ENCODE results near the gene LRRC61. TPM values are rescaled to one million over a fixed set of nuclear protein-coding genes. Genes with fewer than 3 reads are reported as not detected.
A peak's percentile ranks its signal among the peaks of the same experiment; 100 is the strongest.

The LRRC61 gene
- total RNA-seq, 4 donors from 2014 or later: 9.9 to 46.1 (median 37.9) TPM

DNA sequence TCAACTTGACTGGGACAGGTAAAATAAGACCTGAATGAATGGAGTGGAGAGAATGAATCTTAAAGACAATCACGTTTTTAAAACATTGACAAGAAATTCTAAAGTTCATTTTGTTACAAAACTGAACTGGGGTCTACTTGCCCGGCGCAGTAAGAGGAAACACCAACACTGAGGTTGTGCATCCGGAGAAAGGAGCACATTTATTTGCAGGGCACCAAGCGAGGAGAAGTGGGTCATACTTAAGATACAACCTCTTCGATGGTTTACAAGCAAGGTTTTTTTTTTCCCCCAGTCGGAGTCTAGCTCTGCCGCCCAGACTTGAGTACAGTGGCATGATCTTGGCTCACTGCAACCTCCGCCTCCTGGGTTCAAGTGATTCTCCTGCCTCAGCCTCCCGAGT is 42.0 kb downstream of the LRRC61 start:
- intact Hi-C loops (cut with DNase I): no loop called here

DNA sequence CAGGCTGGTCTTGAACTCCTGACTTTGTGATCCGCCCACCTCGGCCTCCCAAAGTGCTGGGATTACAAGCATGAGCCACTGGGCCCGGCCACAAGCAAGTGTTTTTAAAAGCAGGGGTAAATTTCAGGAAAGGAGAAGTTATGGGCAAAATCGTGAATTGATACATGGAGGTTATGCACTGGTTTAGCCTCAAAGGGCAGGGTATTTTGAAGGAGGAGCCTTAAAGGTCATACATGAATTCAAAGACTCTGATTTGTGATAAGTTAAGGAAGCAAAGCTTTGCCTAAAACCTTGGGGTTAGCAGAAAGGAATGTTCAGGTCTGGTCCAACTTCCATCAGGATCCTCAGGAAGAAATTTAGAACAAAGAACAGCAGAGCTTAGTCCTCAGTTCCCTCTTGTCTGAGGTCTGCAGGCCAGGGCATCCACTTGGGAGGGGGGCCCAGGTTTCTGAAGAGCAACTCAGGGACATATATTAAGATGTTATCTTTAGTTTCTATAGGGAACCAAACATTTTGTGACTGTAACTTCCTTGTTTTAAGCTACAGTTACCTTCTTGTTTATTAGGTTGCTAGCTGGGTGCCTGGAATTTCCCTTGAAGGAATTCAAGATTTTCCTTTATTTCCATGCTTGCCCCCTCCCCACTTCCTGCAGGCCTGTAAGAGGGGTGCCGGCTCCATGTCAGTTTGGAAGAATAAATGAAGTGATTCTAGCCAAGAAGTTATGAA is 42.7 kb downstream of the LRRC61 start:
- TF ChIP-seq CTCF (IDR thresholded peaks at IDR 0.05): no peak
- no peak for TF ChIP-seq POLR2A (IDR thresholded peaks at IDR 0.05)
- Histone ChIP-seq H3K4me3 (replicated peaks in 1 of 3) (no peak overlapping the region), H3K9me3 (no peaks in the 10 kb centered on the region), H3K27me3 (no peaks in the 10 kb centered on the region), H3K27ac (no peak overlapping the region), H3K36me3 (no peaks in the 10 kb centered on the region), H3K4me1 (peaks cover 10 to 22% of the 10 kb centered on the region in 2 donors)
- 73 to 80% methylated on average over 5 of the region's 5 CpGs for WGBS, 2 donors
- DNase-seq: no peak
- intact Hi-C loops (cut with DNase I): no loop called here

More for the DNA sequence above, 42.0 kb downstream of the LRRC61 start:
- no peak for DNase-seq
- Histone ChIP-seq H3K27me3 (no peaks in the 10 kb centered on the region), H3K4me1 (peaks cover 8 to 16% of the 10 kb centered on the region in 2 donors), H3K9me3 (no peaks in the 10 kb centered on the region), H3K27ac (no peak overlapping the region), H3K4me3 (replicated peaks in 1 of 3) (no peak overlapping the region), H3K36me3 (no peaks in the 10 kb centered on the region)
- 57 to 76% methylated on average over 10 of the region's 10 CpGs for WGBS, 2 donors
- no peak for TF ChIP-seq CTCF (IDR thresholded peaks at IDR 0.05)
- TF ChIP-seq POLR2A (IDR thresholded peaks at IDR 0.05): no peak

DNA sequence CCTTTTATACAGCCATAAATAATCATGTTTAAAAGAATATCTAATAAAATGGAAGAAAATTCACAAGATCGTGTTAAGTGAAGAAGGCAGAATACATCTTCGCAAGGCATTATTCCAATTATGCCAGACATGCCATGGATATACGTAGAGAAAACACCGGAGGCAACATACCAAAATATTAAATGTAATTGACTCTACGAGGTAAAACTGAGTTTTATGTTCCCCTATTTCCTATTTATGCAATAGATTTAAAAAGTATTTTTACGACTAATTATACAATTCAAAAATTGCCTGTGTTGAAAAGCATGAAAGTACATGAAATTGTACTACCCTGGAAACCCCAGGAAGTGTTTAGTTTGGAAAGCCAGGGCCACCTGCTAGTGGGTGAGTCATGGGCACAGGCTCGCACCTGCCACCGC is 44.5 kb downstream of the LRRC61 start:
- no peak for TF ChIP-seq CTCF (IDR thresholded peaks at IDR 0.05)
- no peak for TF ChIP-seq POLR2A (IDR thresholded peaks at IDR 0.05)
- Histone ChIP-seq H3K36me3 (peaks cover 12 to 15% of the 10 kb centered on the region in 2 donors), H3K4me3 (replicated peaks in 1 of 3) (peak overlapping the region in 2 of 3 donors; percentile 82 to 96), H3K27ac (peak overlapping the region; percentile 92 to 98 (median 93)), H3K4me1 (peaks cover 10 to 25% of the 10 kb centered on the region in 2 donors), H3K27me3 (no peaks in the 10 kb centered on the region), H3K9me3 (no peaks in the 10 kb centered on the region)
- 52 to 57% methylated on average over 8 of the region's 8 CpGs for WGBS, 2 donors
- intact Hi-C loops (cut with DNase I): no loop called here
- DNase-seq: no peak

DNA sequence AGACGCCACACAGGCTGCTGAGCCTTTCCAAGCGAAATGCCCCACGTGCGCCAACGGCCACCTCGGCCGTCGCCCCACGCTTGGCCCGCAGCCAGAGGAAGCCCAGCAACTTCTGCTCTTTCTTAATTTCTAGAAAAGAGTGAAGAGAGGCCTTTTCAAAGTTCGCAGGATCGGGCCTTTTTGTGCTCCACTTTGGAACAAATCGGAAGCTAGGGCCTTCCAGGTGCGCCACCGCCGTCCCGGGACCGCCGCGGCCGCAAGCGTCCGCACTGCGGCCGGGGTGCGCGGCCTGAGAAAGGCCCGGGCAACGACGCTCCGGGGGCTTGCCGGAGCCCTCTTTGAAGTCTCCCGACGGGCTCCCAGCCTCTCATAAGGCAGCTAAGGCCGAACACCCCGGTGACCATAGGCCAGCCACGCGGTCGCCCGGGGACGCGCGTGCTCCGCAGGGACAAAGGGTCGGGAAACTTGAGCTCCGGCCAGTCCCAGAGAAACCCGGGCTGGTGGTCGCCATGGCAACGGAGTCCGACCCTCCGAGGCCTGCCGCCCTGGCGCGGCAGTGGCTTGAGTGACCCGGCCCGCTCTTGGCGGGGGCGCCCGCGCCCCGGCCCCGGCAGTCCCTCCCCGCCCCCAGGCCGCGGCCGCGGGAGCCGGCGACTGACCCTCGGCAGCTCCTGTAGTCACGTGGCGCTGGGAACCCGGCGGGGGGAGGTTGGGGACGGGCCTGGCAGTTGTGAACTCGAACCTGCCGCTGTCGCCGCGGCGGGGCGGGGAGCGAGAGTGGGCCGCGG is 45.1 kb downstream of the LRRC61 start, which contains the start of gene REPIN1:
TSS of gene REPIN1 (plus strand) at position 727 of the 788 bp plus-strand sequence. CDS start 890 bp downstream, outside the sequence.
- no peaks in the 10 kb centered on the region for H3K9me3 ChIP-seq
- DNase-seq: peak; percentile 93 to 95
- 1 to 2% methylated on average over 19 to 34 of the region's 85 CpGs for WGBS, 2 donors
- H3K27me3 ChIP-seq: no peaks in the 10 kb centered on the region
- peaks cover 16 to 31% of the 10 kb centered on the region in 2 donors for H3K4me1 ChIP-seq
- intact Hi-C loops (cut with DNase I): no loop called here
- no peak for TF ChIP-seq CTCF (IDR thresholded peaks at IDR 0.05)
- TF ChIP-seq POLR2A (IDR thresholded peaks at IDR 0.05): peak; percentile 23 to 74
- H3K27ac ChIP-seq: peak within 1 kb of the TSS; percentile 92 to 98 (median 93)
- H3K4me3 ChIP-seq (replicated peaks in 1 of 3): peak within 1 kb of the TSS; percentile 73 to 96 (median 82)
- peaks cover 14 to 17% of the 10 kb centered on the region in 2 donors for H3K36me3 ChIP-seq

Measured in thyroid gland (tissue), 4 donors.